ENCODE measurements around the gene CABP1.
"Not testable (repeated sequence)": the region's sequence is repeated elsewhere in the genome, so short reads cannot be mapped to it uniquely, and the experiment has no call there.

The CABP1 gene

DNA sequence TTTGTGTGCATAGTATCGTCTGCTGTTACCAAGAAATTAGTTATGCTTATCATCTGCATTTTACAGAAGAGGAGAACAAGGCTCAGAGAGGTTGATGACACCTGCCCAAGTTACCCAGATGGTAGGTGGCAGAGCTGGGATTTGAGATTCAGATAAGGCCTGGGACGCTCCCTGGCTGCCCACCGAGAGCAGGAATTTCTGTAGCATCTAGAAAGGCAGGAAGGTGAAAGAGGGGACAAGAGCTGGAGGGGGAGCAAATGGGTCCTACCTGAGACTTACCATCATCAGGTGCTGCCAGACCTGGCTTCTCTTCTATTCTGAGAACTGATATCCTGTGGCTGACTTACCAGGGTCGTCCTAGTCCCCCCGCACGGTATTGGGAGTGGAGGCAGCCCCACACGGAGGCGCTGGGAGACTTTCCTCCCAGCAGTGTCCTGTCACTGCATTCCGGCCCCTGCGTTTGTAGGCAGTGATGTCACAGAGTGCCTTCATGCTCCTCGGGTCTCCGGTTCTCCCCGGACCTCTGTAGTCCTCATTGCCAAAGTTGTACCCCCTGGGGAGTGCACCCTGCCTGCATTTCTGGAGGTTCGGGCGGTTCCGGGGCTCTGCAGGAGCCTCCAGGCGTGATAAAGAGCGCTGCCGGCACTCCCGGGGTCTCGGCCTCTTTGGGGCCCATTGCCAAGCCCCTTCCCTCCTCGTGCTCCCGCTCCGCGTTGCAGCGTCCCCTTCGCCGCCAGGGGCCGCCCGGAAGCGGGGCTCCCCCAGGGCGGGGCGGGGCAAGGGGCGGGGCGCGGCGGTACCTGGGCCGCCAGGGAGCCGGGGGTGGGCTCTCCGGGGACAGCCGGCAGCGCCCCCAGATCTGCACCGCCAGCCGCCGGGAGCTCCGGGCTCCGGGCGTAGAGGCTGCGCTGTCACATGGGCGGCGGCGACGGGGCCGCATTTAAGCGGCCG is at the start of gene CABP1:
Gene CABP1, plus strand, starts transcription at position 856 of the 951 bp plus-strand sequence. Its CDS starts 60 bp downstream, at position 916.
- DNase-seq = peak; percentile 52 to 66

DNA sequence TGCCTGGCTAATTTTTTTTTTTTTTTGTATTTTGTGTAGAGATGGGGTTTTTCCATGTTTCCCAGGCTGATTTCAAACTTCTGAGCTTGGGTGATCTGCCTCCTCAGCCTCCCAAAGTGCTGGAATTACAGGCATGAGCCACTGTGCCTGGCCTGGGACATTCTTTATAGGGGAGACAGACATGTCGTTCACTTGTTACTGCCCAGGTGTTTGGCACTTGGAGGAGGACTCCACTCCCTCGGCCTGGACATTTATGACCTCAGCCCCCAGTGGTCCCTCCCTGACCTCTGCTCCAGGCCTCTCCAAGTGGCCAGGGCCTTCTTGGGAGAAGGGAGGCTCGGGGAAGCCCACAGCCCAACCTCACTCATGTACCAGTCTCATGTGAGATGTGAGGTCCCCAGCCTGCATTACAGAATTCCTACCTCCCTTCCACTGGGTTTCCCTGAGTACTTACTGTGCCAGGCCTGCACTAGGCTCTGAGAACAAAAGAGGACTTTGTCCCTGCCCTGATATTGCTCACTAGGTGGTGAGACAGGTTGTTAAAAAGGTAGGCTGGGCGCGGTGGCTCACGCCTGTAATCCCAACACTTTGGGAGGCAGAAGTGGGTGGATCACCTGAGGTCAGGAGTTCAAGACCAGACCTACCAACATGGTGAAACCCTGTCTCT is 49.6 kb upstream of the CABP1 start:
- no peak for DNase-seq

DNA sequence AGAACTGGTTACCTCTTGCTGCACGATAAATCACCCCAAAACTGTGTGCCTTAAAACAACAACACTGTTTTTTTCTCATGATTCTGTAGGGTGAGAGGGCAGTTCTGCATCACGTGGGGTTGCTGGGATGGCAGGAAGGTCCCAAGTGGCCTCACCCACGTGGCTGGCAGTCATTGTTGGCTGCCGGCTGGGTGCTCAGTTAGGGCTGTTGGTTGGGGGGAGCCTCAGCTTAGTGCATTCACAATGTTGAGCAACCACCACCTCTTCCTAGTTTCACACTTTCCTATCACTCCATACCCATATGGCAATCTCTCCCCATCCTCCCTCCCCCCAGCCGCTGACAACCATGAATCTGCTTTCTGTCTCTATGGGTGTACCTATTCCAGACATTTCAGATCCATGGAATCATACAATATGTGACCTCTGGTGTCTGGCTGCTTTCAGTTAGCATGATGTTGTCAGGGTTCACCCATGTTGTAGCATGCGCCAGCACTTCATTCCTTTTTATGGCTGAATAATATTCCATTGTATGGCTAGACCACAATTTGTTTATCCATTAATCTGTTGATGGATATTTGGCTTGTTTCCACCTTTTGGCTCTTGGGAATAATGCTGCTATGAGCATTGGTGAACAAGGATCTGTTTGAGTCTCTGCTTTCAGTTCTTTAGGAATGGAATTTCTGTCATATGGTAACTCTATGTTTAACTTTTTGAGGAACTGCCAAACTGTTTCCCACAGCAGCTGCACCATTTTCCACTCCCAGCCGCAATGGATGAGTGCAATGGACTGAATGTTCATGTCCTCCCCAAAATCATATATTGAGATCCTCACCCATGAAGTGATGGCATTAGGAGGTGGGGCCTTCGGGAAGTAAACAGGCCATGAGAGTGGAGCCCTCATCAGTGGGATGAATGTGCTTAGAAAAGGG is 48.0 kb upstream of the CABP1 start:
- DNase-seq = no peak

DNA sequence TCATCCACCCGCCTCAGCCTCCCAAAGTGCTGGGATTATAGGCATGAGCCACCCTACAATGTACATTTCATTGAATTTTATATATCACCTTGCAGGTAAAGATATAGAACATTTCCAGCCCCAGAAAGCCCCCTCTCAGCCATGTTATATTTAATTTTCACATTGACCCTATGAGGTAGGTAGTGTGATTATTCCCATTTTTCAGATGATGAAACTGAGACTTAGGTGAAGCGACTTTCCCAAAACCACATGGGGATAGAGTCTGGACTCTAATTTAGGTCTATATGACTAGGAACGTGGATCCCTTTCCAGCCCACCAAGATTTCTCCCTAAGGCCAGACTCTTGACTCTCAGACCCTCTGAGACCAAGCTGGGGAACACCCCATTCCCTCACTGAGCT is 43.5 kb upstream of the CABP1 start:
- DNase-seq = no peak

DNA sequence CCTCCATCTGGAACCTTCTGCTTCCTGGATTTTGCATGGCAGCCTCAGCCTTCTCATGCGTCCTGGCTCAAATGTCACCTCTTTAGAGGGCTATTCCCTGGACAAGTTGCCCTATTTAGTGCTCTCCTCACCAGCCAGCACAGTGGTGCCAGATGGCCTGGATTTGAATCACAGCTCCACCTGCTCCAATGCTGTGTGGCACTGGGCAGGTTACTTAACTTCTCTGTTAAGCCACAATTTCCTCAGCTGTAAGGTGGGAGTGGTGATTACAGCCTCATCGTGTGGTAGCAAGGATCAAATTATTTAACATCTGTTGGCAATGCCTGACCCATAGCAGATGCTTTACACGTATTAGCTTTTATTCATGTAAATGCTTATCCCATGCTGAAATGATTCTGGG is 42.6 kb upstream of the CABP1 start:
- DNase-seq = no peak

DNA sequence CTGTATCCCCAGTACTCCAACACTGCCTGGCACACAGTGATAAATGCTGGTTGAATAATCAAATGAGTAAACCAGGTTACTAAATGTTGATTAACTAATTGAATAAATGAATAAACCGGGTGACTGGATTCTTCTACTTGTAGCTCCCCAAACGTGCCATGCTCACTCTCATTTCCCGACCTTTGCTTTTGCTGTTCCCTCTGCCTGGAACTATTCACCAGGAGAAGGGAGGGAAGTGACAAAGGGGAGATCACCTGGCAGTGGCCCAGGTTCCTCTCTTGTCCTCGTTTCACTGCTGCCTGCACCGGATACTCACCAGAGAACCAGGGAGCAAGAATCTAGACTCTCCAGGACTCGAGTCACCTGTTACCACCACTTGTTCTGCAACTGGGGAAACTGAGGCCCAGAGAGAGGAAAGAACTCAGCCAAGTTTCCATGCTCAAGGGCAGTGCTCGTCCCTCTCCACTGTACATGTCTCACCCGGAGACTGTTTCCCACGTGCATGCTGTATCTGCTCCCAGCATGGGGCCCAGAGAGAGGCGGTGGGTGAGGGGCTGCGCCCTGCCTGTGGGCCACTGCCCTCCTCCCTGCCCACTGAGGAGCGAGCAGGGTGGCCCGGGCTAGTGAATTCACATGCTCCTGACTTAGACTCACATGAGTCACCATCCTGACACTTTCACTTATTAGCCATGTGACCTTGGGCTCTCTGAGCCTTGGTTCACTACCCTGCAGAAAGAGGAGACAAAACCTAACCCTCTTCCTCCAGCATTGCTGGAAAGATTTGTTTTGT is 41.6 kb upstream of the CABP1 start:
- peak in 1 of 2 donors; percentile 32 for DNase-seq

GRCh38 chr12:120599672-120600552 is 40.5 kb upstream of the CABP1 start:
- no peak for DNase-seq

GRCh38 chr12:120602416-120602815 is 38.0 kb upstream of the CABP1 start:
- peak in 1 of 2 donors; percentile 45 for DNase-seq

GRCh38 chr12:120610560-120610959 is 29.9 kb upstream of the CABP1 start:
- DNase-seq = no peak

DNA sequence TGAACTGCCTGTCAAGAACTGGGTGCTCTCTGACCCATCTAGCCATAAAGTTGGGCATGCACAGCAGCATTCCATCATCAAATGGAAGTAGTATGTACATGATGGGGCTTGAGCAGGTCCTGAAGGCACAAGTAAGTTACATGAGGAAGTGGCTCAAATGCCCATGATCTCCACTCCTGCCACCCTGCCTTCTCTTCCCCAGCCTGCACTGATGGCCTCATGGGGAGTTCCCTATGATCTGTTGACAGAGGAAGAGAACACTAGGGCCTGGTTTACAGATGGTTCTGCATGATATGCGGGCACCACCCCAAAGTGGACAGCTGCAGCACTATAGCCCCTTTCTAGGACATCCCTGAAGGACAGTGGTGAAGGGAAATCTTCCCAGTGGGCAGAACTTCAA is 28.9 kb upstream of the CABP1 start:
- DNase-seq = not testable (repeated sequence)

DNA sequence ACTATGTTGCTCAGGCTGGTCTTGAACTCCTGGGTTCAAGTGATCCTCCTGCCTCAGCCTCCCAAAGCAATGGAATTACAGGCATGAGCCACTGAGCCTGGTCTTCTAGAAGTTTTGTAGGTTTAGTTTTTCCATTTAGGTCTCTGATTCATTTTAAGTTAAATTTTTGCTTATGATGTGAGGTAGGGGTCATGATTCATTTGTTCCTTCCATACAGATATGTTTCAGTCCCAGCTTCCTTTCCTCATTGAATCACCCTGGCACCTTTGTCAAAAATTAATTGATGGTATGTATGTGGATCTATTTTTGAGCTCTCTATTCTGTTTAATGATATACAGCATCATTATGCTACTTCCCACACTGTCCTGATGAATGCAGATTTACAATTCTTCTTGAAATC is 25.6 kb upstream of the CABP1 start:
- no peak for DNase-seq

GRCh38 chr12:120617193-120617592 is 23.2 kb upstream of the CABP1 start:
- not testable (repeated sequence) for DNase-seq

GRCh38 chr12:120617767-120618166 is 22.7 kb upstream of the CABP1 start:
- DNase-seq = not testable (repeated sequence)

GRCh38 chr12:120618954-120619615 is 21.3 kb upstream of the CABP1 start:
- DNase-seq = no peak

- no peak for DNase-seq
These were observed 19.8 kb upstream of the CABP1 start for GRCh38 chr12:120620624-120621023.

GRCh38 chr12:120625557-120626419 is 14.6 kb upstream of the CABP1 start:
- DNase-seq = peak; percentile 29 to 35

- DNase-seq = no peak
These were observed 11.5 kb upstream of the CABP1 start for GRCh38 chr12:120628919-120629318.

GRCh38 chr12:120630104-120630892 is 10.1 kb upstream of the CABP1 start:
- DNase-seq = no peak

- no peak for DNase-seq
These were observed 9.3 kb upstream of the CABP1 start for GRCh38 chr12:120631097-120631496.

All from CD4-positive, alpha-beta T cell treated with Interleukin-4 for 1 hour (primary cell).